Chondrocyte (in vitro differentiated cells): Measurements from ENCODE around the gene CNOT10. TPM values are rescaled to one million over a fixed set of nuclear protein-coding genes. Genes with fewer than 3 reads are reported as not detected.
"Not testable (repeated sequence)": the region's sequence is repeated elsewhere in the genome, so short reads cannot be mapped to it uniquely, and the experiment has no call there.

Experiments
- DNase-seq: peaks from one replicate; pipeline ENCODE4 v3.0.0; 2021; ENCODE audit warnings: mixed read lengths, low spot score
- H3K27ac Mint-ChIP-seq: one replicate; pipeline ENCODE4 v1.8.0; 2021; ENCODE audit warnings: mild to moderate bottlenecking, moderate library complexity, mixed read lengths; ENCODE audit not compliant: unreplicated experiment
- H3K27me3 Mint-ChIP-seq: 2 replicates; pipeline ENCODE4 v1.8.0; 2021; ENCODE audit warnings: low read depth, mixed read lengths
- H3K36me3 Mint-ChIP-seq: 2 replicates; pipeline ENCODE4 v1.8.0; 2021; ENCODE audit warnings: low read depth, mixed read lengths
- H3K4me1 Mint-ChIP-seq: 2 replicates; pipeline ENCODE4 v1.8.0; 2021; ENCODE audit warnings: low read depth, mild to moderate bottlenecking, mixed read lengths
- H3K4me3 Mint-ChIP-seq: one replicate; pipeline ENCODE4 v1.8.0; 2021; ENCODE audit warnings: mild to moderate bottlenecking, moderate library complexity, mixed read lengths; ENCODE audit not compliant: unreplicated experiment
- H3K9me3 Mint-ChIP-seq: 2 replicates; pipeline ENCODE4 v1.8.0; 2021; ENCODE audit warnings: low read depth, mixed read lengths
- CTCF ChIP-seq: fragments of 200-600 bp; sonication (generic); IDR thresholded peaks from 2 replicates; pipeline ENCODE4 v1.5.0; 2021; ENCODE audit warnings: antibody characterized with exemption, mild to moderate bottlenecking, moderate library complexity
- total RNA-seq: library from RNA; stranded (reverse); gene quantifications from 3 replicates; pipeline ENCODE4 v1.2.1, GENCODE V29; 2021

The CNOT10 gene
- total RNA-seq, 1 donor from 2014 or later = 49.1 TPM

GRCh38 chr3:32791833-32792232, 106.8 kb downstream of the CNOT10 start:
- H3K36me3 Mint-ChIP-seq = no peaks in the 10 kb centered on the region
- no peaks in the 10 kb centered on the region for H3K4me1 Mint-ChIP-seq
- no peak for TF ChIP-seq CTCF
- H3K27ac Mint-ChIP-seq = no peak overlapping the region
- no peaks in the 10 kb centered on the region for H3K9me3 Mint-ChIP-seq
- no peak for DNase-seq
- no peak overlapping the region for H3K4me3 Mint-ChIP-seq
- peaks cover 3% of the 10 kb centered on the region for H3K27me3 Mint-ChIP-seq

- DNase-seq = no peak
- Mint-ChIP-seq H3K27ac (no peak overlapping the region), H3K36me3 (no peaks in the 10 kb centered on the region), H3K9me3 (no peaks in the 10 kb centered on the region), H3K4me1 (no peaks in the 10 kb centered on the region), H3K4me3 (no peak overlapping the region), H3K27me3 (peaks cover 3% of the 10 kb centered on the region)
- no peak for TF ChIP-seq CTCF
Observed at GRCh38 chr3:32794487-32795308, 109.7 kb downstream of the CNOT10 start.

- H3K27ac Mint-ChIP-seq, H3K4me1 Mint-ChIP-seq: not testable (repeated sequence)
Observed at GRCh38 chr3:32796384-32796950, 111.5 kb downstream of the CNOT10 start.

GRCh38 chr3:32797776-32798175, 112.8 kb downstream of the CNOT10 start:
- H3K4me3 Mint-ChIP-seq = no peak overlapping the region
- H3K9me3 Mint-ChIP-seq = no peaks in the 10 kb centered on the region
- H3K27me3 Mint-ChIP-seq = peaks cover 3% of the 10 kb centered on the region
- no peaks in the 10 kb centered on the region for H3K36me3 Mint-ChIP-seq
- no peak for TF ChIP-seq CTCF
- peak; percentile 14 for DNase-seq
- H3K27ac Mint-ChIP-seq = no peak overlapping the region
- no peaks in the 10 kb centered on the region for H3K4me1 Mint-ChIP-seq

More at GRCh38 chr3:32796384-32796950, 111.5 kb downstream of the CNOT10 start:
- H3K9me3 Mint-ChIP-seq, DNase-seq, H3K36me3 Mint-ChIP-seq, H3K4me3 Mint-ChIP-seq, H3K27me3 Mint-ChIP-seq: not testable (repeated sequence)

- H3K4me3 Mint-ChIP-seq, H3K9me3 Mint-ChIP-seq, H3K36me3 Mint-ChIP-seq, H3K27me3 Mint-ChIP-seq, H3K4me1 Mint-ChIP-seq, DNase-seq, H3K27ac Mint-ChIP-seq: not testable (repeated sequence)
Observed at GRCh38 chr3:32801440-32801839, 116.5 kb downstream of the CNOT10 start.

GRCh38 chr3:32813180-32813579, 128.2 kb downstream of the CNOT10 start:
- Mint-ChIP-seq H3K27ac (no peak overlapping the region), H3K4me1 (peaks cover 13% of the 10 kb centered on the region), H3K36me3 (no peaks in the 10 kb centered on the region), H3K4me3 (no peak overlapping the region), H3K9me3 (no peaks in the 10 kb centered on the region), H3K27me3 (peaks cover 15% of the 10 kb centered on the region)
- no peak for DNase-seq
- no peak for TF ChIP-seq CTCF
